ENCODE measurements around the gene SFTA2. TPM values are rescaled to one million over a fixed set of nuclear protein-coding genes. Genes with fewer than 3 reads are reported as not detected.

Gene SFTA2
- polyA plus RNA-seq, 1 donor (not counting 4 experiments of a cell fraction or from before 2014, with no cell fraction given): not detected

- no peaks in the 10 kb centered on the region for H3K9me3 ChIP-seq (ENCODE audit: control insufficient read depth, low read depth, low read length)
- H3K79me2 ChIP-seq (ENCODE audit: control insufficient read depth, insufficient read depth, low read length): peaks cover 2% of the 10 kb centered on the region
- peaks cover 9% of the 10 kb centered on the region for H3K4me1 ChIP-seq (ENCODE audit: control insufficient read depth, extremely low read depth, insufficient read depth, low read length)
- H3K27ac ChIP-seq (ENCODE audit: control insufficient read depth, insufficient read depth, low read length): no peak overlapping the region
- no peaks in the 10 kb centered on the region for H3K27me3 ChIP-seq (ENCODE audit: control insufficient read depth, extremely low read depth, insufficient read depth, low read length)
- no peaks in the 10 kb centered on the region for H4K20me1 ChIP-seq (ENCODE audit: control insufficient read depth, extremely low read depth, insufficient read depth, low read length)
- dilution Hi-C loops (cut with MboI; ENCODE audit: extremely low pct_ligation_motif_present, low sequenced_read_pairs): no loop called here
- no peak overlapping the region for H3K4me3 ChIP-seq (ENCODE audit: control insufficient read depth in 2 of 3, extremely low read depth in 1 of 3, insufficient read depth in 2 of 3, low read depth in 1 of 3, low read length in 3 of 3)
- peaks cover 19 to 23% of the 10 kb centered on the region in 2 experiments for H3K36me3 ChIP-seq (ENCODE audit: control insufficient read depth in 2 of 2, extremely low read depth in 1 of 2, insufficient read depth in 2 of 2, low read length in 2 of 2)
- no peak for DNase-seq (ENCODE audit: low read depth, low spot score)
- no peaks in the 10 kb centered on the region for H3K9me1 ChIP-seq (ENCODE audit: control insufficient read depth, extremely low read depth, insufficient read depth, low read length)
- H3K9ac ChIP-seq (ENCODE audit: control insufficient read depth, extremely low read depth, insufficient read depth, low read length): no peak overlapping the region
- TF ChIP-seq EZH2 (IDR thresholded peaks at IDR 0.05; ENCODE audit: low read length) (no peak), CTCF (optimal IDR thresholded peaks at IDR 0.05 in 1 of 3, IDR thresholded peaks at IDR 0.05 in 1 of 3, conservative IDR thresholded peaks at IDR 0.05 in 1 of 3; ENCODE audit: extremely low read depth in 1 of 3, insufficient read depth in 2 of 3, low read length in 3 of 3) (no peak)
- no peak overlapping the region for H2AFZ ChIP-seq (ENCODE audit: control insufficient read depth, low read length)
- no peak for FAIRE-seq
- H3K4me2 ChIP-seq (ENCODE audit: control insufficient read depth, extremely low read depth, insufficient read depth, low read depth, low read length): no peak overlapping the region
Observed at GRCh38 chr6:30903236-30903635, 28.7 kb downstream of the SFTA2 start.

GRCh38 chr6:30902709-30903108, 29.3 kb downstream of the SFTA2 start:
- Histone ChIP-seq H3K9me3 (ENCODE audit: control insufficient read depth, low read depth, low read length) (no peaks in the 10 kb centered on the region), H3K4me3 (ENCODE audit: control insufficient read depth in 2 of 3, extremely low read depth in 1 of 3, insufficient read depth in 2 of 3, low read depth in 1 of 3, low read length in 3 of 3) (no peak overlapping the region), H3K4me1 (ENCODE audit: control insufficient read depth, extremely low read depth, insufficient read depth, low read length) (peaks cover 9% of the 10 kb centered on the region), H3K27me3 (ENCODE audit: control insufficient read depth, extremely low read depth, insufficient read depth, low read length) (no peaks in the 10 kb centered on the region), H4K20me1 (ENCODE audit: control insufficient read depth, extremely low read depth, insufficient read depth, low read length) (no peaks in the 10 kb centered on the region), H3K9me1 (ENCODE audit: control insufficient read depth, extremely low read depth, insufficient read depth, low read length) (no peaks in the 10 kb centered on the region), H3K4me2 (ENCODE audit: control insufficient read depth, extremely low read depth, insufficient read depth, low read depth, low read length) (peak overlapping the region; percentile 50), H3K79me2 (ENCODE audit: control insufficient read depth, insufficient read depth, low read length) (no peaks in the 10 kb centered on the region), H2AFZ (ENCODE audit: control insufficient read depth, low read length) (no peak overlapping the region), H3K36me3 (ENCODE audit: control insufficient read depth in 2 of 2, extremely low read depth in 1 of 2, insufficient read depth in 2 of 2, low read length in 2 of 2) (peaks cover 24 to 27% of the 10 kb centered on the region in 2 experiments), H3K9ac (ENCODE audit: control insufficient read depth, extremely low read depth, insufficient read depth, low read length) (no peak overlapping the region), H3K27ac (ENCODE audit: control insufficient read depth, insufficient read depth, low read length) (peak overlapping the region; percentile 13)
- FAIRE-seq (no peak), DNase-seq (ENCODE audit: low read depth, low spot score) (no peak)
- dilution Hi-C loops (cut with MboI; ENCODE audit: extremely low pct_ligation_motif_present, low sequenced_read_pairs): no loop called here
- TF ChIP-seq CTCF (optimal IDR thresholded peaks at IDR 0.05 in 1 of 3, IDR thresholded peaks at IDR 0.05 in 1 of 3, conservative IDR thresholded peaks at IDR 0.05 in 1 of 3; ENCODE audit: extremely low read depth in 1 of 3, insufficient read depth in 2 of 3, low read length in 3 of 3) (no peak), EZH2 (IDR thresholded peaks at IDR 0.05; ENCODE audit: low read length) (no peak)

Data from keratinocyte (primary cell).